Activated gamma-delta T cell (primary cell): ENCODE data around the gene EPB41L5.
"Not testable (repeated sequence)": the region's sequence is repeated elsewhere in the genome, so short reads cannot be mapped to it uniquely, and the experiment has no call there.

Experiments
- DNase-seq: peaks from one replicate; lab custom pipeline; 2025; lab: John Stamatoyannopoulos, UW

The EPB41L5 gene

DNA sequence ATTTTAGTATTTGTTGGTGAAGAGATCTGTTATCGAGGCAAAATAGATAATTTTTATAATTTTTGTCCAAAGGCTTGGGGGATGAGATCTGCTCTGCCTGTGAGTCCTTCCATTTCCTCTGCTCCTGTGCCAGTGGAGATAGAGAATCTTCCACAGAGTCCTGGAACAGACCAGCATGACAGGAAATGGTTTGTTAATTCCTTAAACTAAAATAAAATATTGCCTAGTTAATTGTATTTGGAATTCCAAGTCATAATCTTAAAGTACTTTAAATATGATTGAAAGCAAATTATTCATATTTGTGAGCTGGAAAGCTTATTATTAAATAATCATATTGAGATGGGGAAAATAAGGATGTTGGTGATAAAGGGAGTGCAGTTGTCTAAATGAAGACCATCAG is 87.8 kb downstream of the EPB41L5 start:
- no peak for DNase-seq

DNA sequence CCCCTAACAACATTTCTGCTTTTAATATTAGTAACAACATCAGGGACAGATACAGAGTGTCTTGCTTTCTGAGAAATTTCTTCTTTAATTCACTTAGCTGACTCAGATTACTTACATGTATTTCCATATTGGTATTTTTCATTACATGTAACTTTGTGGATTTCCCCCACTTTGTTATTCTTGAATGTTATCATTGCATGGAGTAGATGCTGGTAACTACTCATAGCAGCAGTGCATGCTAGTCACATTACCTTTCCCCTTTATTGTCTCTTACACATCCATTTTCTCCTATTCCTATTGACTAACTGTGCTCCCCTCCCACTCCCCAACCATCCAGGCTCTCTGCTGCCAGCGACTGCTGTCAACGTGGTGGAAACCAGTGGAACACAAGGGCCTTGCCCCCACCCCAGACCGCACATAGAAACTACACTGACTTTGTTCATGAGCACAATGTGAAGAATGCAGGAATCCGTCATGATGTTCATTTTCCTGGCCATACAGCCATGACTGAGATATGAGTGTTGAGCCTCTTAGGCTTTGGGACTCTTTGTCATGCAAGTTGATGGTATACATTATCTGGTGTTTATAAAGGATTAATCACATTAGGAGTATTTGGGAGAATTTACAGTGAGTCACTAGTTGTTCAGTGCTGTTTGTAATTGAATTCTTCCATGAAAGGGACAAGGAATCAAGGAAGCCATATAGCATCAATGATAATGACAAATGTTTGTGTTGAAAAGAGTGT is 91.0 kb downstream of the EPB41L5 start:
- DNase-seq, result no peak

DNA sequence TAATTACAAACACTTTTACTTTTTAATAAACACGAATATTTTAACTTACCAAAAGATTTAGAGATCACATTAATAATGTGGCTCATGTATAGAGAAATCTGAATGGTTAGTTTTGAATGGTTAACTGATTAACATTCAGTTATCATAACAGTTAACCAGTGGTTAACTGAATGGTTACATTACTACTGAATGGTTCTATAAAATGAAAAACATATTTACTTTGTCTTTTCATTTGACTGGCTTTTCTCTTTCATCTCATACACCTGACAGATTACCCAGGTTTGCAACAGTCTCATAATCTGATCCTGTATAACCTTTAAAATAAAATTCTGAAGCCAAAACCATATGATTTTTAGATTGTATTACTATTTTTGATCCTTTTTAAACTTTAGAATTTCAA is 91.9 kb downstream of the EPB41L5 start:
- DNase-seq, result no peak

DNA sequence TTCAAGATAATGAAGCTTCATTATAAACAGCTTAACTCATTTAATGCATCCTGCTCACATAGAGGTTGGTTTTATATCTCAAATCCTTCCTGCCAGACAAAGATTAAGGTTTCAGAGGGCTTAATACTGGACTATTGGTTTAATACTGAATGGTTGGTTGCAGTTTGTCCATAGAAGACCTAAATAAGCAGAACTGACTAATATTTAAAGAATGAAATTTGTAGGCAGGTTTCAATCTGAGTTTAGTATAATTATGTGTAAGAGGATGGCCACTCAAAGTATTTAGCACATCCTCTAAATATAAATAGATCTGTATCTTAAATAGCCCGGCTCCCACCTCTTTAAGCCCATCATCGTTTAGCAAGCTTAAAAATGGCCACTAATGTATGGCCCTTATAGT is 92.5 kb downstream of the EPB41L5 start:
- DNase-seq, result no peak

DNA sequence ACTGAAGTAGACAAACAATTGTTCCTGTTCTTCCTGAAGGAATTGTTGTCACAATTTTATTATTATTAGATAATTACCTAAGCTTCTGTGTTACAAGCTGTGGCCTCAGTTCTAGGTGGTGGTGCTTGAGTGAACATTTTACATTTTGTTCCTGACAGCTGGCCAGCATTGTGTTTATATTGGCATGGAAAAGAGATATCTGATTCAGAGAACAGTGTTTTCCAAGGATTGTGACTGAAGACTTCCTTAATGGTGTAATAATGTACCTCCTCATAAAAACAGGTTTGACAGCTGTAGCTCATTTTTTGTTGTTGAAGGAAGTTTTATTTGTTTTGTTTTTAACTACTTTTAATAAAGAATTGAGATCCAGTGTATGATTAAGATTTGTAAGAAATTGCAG is 95.2 kb downstream of the EPB41L5 start:
- DNase-seq, result no peak

DNA sequence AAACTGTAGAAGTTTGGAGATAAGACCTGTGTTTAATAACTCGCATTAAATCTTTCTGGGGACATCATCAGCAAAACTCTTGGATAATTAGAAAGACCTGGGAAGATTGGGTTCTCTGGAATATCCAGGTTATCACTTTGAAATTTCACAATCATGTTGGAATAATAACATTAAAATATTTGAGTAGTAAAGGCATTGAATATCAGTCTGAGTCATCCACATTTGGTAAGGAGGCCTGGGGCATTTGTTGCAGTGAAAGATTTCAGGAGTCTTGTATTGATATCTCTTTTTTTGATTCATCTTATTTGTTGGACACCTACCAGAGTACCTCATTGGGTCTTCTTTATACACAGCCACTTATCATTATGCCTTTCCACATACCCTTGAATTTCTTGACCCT is 95.9 kb downstream of the EPB41L5 start:
- DNase-seq, result no peak

DNA sequence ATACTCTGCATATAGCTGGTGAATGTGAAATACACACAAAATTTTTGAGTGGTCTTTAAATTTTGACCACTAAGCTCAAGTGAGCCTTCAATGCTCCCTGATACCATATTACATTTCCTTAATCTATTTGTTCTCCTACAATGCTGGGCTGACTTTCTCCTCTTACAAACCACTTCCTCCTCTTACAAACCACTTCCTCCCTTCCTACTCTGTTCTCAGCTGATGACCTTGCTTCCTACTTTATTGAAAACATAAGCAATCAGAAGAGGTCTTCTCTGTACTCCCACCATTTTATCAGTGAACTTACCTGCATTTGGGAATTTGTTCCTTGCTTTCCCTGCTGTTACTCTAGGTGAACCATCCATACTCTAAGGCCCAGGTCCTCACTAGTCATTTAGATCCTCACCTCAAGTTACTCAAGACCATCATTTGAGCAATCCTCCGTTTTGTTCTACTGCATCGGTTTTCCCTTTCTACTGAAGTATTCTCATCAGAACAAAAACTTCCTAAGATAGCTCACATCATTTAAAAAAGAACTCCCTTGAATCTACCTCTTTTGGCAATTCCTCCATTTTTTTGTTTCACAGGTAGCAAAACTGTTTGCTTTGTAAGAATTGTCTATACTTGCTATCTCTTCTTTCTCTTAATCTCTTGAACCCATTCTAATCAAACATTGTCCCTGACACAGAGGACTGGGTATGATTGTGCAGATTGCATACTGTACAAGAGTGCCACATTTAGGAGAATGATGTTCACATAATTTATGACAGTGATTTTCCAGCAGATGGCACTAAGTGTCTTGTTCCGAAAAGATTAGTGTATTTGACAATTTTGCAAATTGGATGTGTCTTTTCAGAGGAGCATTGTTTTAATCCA is 96.5 kb downstream of the EPB41L5 start:
- no peak for DNase-seq

DNA sequence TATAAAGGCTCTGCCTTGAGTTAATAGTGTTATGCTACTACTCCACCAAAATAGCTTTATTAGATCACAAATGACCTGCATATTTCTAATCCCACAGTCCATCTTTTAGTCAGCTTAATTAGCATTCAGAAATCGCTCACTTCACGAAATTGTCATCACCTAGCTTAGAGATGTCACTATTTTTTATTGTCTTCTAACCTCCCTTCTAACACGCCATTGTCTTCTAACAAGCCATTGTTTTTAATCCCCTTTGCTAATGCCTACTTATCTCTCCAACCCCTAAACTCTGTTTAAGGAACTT is 97.1 kb downstream of the EPB41L5 start:
- DNase-seq, result no peak

DNA sequence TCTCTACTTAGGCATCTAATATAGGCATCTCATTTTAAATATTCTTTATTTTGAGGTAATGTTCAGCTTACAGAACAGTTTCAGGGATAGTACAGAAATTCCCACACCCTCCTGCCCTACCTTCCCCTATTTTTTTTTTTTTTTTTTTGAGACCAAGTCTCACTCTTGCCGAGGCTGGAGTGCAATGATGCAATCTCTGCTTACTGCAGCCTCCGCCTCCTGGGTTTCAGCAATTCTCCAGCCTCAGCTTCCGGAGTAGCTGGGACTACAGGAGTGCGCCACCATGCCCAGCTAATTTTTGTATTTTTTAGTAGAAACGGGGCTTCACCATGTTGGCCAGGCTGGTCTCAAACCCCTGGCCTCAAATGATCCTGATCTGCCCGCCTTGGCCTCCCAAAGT is 97.6 kb downstream of the EPB41L5 start:
- DNase-seq, result no peak

DNA sequence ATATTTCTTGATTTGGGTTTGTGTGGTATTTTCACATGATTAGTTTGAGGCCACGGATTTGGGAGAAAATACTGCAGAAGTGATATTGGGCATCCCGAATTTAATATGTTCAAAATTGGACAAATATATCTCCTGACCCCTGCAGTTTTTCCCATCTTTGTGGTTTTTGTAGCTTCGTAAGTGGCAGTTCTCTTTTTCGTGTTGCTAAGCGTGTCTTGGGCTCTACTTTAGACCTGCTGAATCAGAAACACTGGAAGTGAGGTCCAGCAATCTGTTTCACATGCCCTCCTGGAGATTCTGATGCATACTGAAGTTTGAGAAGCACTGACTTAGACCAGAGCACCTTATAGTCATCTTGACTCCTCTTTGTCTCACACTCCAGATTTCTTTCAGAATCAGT is 98.3 kb downstream of the EPB41L5 start:
- DNase-seq, result no peak

DNA sequence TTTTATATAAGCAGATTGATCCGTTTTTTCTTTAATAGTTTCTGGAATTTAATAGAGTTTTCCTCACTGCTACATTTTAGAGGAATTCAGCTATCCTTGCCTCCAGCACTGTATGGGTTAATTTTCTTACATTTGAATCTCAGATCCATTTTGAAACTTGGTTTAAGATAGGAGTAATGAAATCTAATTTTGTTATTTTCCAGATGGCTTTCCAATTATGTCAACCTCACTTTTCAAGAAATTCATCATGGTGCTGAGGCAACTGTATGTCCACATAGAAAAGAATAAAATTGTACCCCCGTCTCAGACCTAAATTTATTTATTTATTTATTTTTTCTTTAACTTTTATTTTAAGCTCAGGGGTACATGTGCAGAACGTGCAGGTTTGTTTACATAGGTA is 105.1 kb downstream of the EPB41L5 start:
- DNase-seq, result no peak

DNA sequence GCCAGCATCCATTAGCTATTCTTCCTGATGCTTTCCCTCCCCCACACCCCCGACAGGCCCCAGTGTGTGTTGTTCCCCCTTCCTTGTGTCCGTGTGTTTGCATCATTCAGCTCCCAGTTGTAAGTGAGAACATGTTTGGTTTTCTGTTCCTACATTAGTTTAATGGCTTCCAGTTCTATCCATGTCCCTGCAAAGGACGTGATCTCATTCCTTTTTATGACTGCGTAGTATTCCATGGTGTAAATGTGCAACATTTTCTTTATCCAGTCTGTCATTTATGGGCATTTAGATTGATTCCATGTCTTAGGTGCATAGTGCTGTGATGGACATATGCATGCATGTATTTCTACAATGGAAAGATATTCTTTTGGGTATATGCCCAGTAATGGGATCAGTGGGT is 105.6 kb downstream of the EPB41L5 start:
- no peak for DNase-seq

DNA sequence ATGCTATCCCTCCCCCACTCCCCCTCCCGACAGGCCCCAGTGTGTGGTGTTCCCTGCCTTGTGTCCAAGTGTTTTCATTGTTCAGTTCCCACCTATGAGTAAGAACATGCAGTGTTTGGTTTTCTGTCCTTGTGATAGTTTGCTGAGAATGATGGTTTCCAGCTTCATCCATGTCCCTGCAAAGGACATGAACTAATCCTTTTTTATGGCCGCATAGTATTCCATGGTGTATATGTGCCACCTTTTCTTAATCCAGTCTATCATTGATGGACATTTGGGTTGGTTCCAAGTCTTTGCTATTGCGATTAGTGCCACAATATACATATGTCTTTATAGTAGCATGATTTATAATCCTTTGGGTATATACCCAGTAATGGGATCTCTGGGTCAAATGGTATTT is 108.5 kb downstream of the EPB41L5 start:
- not testable (repeated sequence) for DNase-seq

DNA sequence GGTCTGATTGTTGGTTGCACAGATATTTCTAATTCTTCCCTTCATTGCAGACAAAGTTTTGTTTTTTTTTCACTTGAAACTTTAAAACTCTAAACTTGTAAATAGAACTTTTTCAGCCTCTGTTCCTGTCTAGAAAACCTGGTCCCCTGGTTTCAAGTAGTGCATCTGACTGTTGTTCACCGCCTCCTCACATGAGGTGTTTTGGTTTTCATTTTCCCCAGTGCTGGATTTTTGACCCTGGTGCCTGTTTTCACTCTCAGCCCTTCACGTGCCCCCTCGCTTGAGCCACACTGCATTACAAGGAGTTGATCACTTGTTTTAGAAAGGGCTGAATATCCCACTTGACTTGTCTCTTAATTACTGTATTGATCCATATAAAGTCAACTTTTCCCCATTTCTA is 110.2 kb downstream of the EPB41L5 start:
- no peak for DNase-seq

DNA sequence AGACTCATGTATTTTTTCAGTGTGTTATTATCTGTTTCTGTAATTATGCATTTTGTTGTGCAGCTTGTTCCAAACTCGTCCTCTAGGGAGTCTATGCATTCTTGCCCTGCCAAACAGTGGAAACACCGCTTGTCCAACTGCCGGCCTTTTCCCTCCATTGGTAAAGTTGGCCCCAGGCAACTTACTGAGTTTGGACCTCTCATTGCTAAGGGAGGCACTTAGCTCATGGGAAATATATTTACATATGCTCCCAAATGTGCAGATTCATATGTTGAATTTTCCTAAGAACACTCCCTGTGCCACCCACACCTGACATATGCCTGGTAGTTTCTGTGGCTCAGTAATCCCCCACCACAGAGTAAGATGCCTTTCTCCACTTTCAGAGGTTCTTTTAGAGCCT is 112.3 kb downstream of the EPB41L5 start:
- no peak for DNase-seq

DNA sequence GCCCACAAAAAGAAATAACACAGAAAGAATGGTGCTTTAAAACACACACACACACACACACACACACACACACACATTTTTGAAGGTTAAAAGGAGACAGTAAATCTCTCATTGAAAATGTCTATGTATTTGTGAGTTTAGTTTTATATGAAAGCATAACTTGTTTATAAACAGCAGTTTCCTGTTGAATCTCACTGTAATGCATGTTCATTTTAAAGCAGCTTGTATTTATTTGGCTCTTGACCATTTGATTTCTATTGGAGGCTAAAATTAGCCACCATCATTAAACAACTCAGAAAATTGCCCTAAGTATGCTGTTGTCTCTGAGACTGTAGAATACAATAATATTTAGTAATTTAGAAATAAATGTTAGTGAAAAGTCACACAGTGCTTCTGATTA is 115.3 kb downstream of the EPB41L5 start:
- no peak for DNase-seq

DNA sequence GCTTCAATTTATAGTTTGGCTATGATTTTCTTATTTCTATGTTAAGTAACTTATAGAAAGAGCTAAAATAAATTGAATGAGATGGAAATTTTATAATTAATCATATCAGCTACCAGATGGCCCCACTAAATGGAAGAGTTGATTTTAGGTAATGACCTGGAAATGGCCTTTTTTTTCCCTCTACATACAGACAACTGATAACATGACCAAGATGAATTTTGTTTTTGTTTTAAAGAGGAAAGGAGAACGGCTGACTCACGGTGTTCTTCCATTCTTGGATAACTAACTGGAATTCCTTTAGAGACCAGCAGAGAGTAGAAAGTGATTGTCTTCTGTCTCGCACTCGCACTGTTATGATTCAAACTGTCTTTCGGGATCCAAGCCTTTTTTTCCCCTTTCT is 119.3 kb downstream of the EPB41L5 start:
- DNase-seq, result no peak

DNA sequence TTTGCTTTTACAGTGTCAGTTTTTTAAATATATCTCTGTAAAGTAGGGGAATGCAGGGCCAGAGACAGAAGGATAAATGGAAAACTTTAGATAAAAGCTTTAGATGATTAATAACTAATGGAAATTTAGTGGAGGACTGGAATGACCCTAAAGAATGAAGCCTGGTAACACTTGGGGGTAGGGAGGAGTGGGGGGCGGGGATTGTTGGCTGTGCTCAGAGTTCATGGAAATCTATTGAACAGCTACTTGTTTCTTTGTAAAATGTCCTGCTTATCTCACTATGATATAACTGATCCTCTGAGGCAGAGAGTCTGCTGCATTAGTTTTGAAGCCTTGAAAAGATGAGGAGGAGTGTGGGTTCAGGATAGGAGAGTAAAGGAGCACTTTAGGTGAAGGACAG is 119.8 kb downstream of the EPB41L5 start:
- no peak for DNase-seq

DNA sequence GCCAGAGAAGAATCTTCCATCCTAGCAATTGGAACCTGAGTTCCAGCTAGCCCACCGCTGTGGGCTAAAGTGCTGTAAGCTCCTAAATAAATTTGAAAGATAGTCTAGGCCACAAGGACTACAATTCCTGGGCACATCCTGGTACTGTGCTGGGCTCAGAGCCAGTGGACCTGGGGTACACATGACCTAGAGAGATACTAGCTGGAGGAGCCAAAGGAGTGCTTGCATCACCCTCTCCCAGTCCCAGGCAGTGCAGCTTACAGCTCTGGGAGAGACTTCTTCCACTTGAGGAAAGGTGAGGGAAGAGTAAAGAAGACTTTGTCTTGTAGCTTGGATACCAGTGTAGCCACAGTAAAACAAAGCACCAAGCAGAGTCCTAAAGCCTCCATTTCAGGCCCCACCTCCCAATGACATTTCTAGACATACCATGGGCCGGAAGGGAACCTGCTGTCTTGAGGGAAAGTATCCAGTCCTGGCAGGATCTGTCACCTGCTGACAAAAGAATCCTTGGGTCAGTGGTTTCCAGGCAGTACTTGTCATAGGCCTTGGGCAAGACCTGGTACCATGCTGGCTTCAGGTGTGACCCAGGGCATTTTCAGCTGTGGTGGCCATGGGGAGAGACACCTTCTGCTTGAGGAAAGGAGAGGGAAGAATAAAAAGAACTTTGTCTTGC is 120.8 kb downstream of the EPB41L5 start:
- DNase-seq, result no peak

DNA sequence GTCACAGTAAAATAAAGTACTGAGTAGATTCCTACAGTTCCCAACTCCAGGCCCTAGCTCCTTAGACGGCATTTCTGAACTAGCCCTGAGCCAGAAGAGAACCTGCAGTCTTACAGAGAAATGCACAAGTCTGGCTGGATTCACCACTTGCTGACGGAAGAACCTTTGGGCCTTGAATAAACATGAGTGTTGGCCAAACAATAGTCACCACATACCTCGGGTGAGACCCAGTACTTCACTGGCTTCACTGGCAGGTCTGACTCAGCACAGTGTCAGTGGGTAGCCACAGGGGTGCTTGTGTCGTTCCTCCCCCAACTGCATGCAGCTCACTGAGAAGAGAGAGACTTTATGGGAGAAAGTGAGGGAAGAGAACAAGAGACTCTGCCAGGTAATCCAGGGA is 121.4 kb downstream of the EPB41L5 start:
- no peak for DNase-seq

DNA sequence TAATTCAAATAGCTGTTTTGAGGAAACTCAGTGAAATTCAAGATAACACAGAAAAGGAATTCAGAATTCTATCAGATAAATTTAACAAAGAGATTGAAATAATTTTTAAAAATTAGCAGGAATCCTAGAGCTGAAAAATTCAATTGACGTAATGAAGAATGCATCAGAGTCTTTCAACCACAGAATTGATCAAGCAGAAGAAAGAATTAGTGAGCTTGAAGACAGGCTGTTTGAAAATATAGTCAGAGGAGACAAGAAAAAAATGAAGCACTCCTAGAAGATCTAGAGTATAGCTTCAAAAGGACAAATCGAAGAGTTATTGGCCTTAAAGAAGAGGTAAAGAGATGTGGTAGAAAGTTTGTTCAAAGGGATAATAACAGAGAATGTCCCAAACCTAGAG is 122.1 kb downstream of the EPB41L5 start:
- DNase-seq, result not testable (repeated sequence)

DNA sequence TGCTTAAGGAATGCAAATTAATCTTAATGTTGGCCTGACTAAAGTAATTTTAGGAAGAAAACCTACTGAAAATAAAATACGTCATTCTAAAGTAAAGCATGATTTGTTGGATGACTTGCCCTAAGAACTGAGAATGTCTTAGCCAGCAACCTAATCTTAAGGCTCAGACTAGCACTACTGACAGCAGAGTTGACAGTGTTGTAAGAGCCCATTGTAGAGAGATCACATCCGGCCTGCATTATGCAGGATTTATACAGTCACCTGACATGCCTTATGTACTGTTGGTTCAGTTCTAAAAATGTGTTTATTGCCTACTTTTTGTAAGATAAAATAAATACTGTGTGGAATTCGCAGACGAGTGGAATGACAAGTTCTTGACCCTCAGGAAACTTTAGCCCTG is 128.0 kb downstream of the EPB41L5 start:
- DNase-seq, result no peak
